Left ventricle myocardium inferior (tissue), 1 donor: ENCODE measurements around the gene HCN3. TPM values are rescaled to one million over a fixed set of nuclear protein-coding genes. Genes with fewer than 3 reads are reported as not detected.
"Not testable (repeated sequence)": the region's sequence is repeated elsewhere in the genome, so short reads cannot be mapped to it uniquely, and the experiment has no call there.

Experiments used
- DNase-seq: peaks from one replicate; pipeline ENCODE4 v3.0.0-alpha.2; 2020
- H3K27ac ChIP-seq: fragments of 200-600 bp; replicated peaks from 2 replicates; pipeline ENCODE4 v1.8.0; 2021
- H3K27me3 ChIP-seq: fragments of 200-600 bp; 2 replicates; pipeline ENCODE4 v1.8.0; 2021; ENCODE audit warnings: low read depth
- H3K36me3 ChIP-seq: fragments of 200-600 bp; 2 replicates; pipeline ENCODE4 v1.8.0; 2021
- H3K4me1 ChIP-seq: fragments of 200-600 bp; 2 replicates; pipeline ENCODE4 v1.8.0; 2021
- H3K4me3 ChIP-seq: fragments of 200-600 bp; 2 replicates; pipeline ENCODE4 v1.8.0; 2021; ENCODE audit warnings: mild to moderate bottlenecking, moderate library complexity
- H3K9me3 ChIP-seq: fragments of 200-600 bp; replicated peaks from 2 replicates; pipeline ENCODE4 v1.8.0; 2021
- intact Hi-C: fragments of 100-400 bp; cut with micrococcal nuclease; formaldehyde crosslinking; loops from one replicate; pipeline ENCODE4 v1.11.0; 2022
- total RNA-seq: library from RNA; stranded (reverse); fragmentation: NEBNext Ultra II Directional; extraction: Animal tissue kit (Norgen Biotek cat#: 25700); gene quantifications from one replicate; pipeline ENCODE4 v1.2.1, GENCODE V29; 2021
- TF ChIP-seq, protein P1 (sequence below): fragments of 200-600 bp; IDR thresholded peaks from 2 replicates; pipeline ENCODE4 v1.8.0; 2021; ENCODE audit warnings: antibody characterized with exemption, mild to moderate bottlenecking, borderline replicate concordance
- donor health status: DM: no; HTN: yes; CAD: no; lungs with severe emphysema.

Gene HCN3
- total RNA-seq, 1 donor from 2014 or later, result 1.2 TPM

- intact Hi-C loops, result no loop called here
- Histone ChIP-seq H3K4me3 (no peak overlapping the region), H3K4me1 (peaks cover 21% of the 10 kb centered on the region), H3K27ac (no peak overlapping the region), H3K9me3 (no peaks in the 10 kb centered on the region), H3K36me3 (peaks cover 56% of the 10 kb centered on the region), H3K27me3 (no peaks in the 10 kb centered on the region)
- no peak for DNase-seq
- TF ChIP-seq, protein P1, sequence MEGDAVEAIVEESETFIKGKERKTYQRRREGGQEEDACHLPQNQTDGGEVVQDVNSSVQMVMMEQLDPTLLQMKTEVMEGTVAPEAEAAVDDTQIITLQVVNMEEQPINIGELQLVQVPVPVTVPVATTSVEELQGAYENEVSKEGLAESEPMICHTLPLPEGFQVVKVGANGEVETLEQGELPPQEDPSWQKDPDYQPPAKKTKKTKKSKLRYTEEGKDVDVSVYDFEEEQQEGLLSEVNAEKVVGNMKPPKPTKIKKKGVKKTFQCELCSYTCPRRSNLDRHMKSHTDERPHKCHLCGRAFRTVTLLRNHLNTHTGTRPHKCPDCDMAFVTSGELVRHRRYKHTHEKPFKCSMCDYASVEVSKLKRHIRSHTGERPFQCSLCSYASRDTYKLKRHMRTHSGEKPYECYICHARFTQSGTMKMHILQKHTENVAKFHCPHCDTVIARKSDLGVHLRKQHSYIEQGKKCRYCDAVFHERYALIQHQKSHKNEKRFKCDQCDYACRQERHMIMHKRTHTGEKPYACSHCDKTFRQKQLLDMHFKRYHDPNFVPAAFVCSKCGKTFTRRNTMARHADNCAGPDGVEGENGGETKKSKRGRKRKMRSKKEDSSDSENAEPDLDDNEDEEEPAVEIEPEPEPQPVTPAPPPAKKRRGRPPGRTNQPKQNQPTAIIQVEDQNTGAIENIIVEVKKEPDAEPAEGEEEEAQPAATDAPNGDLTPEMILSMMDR, result no peak
Observed at GRCh38 chr1:155327981-155328380, 50.7 kb downstream of the HCN3 start.

GRCh38 chr1:155328856-155329255 is 51.6 kb downstream of the HCN3 start:
- H3K9me3 ChIP-seq, DNase-seq, H3K27me3 ChIP-seq, H3K27ac ChIP-seq, intact Hi-C loops, H3K4me3 ChIP-seq: not testable (repeated sequence)
- Histone ChIP-seq H3K4me1 (peaks cover 14% of the 10 kb centered on the region), H3K36me3 (peaks cover 60% of the 10 kb centered on the region)

GRCh38 chr1:155329980-155330598 is 52.8 kb downstream of the HCN3 start:
- intact Hi-C loops, result no loop called here
- Histone ChIP-seq H3K4me3 (no peak overlapping the region), H3K27me3 (no peaks in the 10 kb centered on the region), H3K4me1 (peaks cover 6% of the 10 kb centered on the region), H3K27ac (no peak overlapping the region), H3K9me3 (no peaks in the 10 kb centered on the region), H3K36me3 (peaks cover 69% of the 10 kb centered on the region)
- no peak for DNase-seq
- TF ChIP-seq, protein P1, result no peak

DNA sequence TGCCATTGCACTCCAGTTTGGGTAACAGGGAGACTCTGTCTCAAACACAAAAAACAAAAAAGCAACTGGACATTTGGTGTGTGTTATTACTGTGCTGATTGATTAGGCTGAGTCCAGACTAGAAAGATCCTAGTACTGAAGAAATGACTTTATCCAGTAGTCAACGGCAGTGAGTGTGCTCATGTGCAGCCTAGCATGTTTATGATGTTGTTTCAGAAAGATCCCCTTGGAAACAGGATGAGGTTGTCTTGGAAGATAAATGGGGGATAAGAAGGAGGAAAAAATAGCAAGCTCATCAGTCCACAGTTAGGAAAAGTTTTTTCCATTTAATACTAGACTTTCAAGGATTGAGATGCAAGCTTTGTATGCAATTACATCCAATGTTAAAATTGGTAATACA is 57.7 kb downstream of the HCN3 start:
- intact Hi-C loops, result no loop called here
- TF ChIP-seq, protein P1, result no peak
- no peaks in the 10 kb centered on the region for H3K27me3 ChIP-seq
- H3K9me3 ChIP-seq, result no peaks in the 10 kb centered on the region
- no peaks in the 10 kb centered on the region for H3K4me1 ChIP-seq
- peaks cover 82% of the 10 kb centered on the region for H3K36me3 ChIP-seq
- H3K27ac ChIP-seq, result no peak overlapping the region
- no peak overlapping the region for H3K4me3 ChIP-seq
- no peak for DNase-seq

Other genes starting within 250 kb of the HCN3 start
- not detected for gene DCST2, start 243.7 kb upstream of the HCN3 start, total RNA-seq
- gene DCST1, start 243.6 kb upstream of the HCN3 start, total RNA-seq, result not detected
- 82.1 TPM for gene ADAM15, start 226.1 kb upstream of the HCN3 start, total RNA-seq
- gene EFNA4, start 213.7 kb upstream of the HCN3 start, total RNA-seq, result 1.7 TPM
- 0.71 TPM for gene EFNA3, start 198.6 kb upstream of the HCN3 start, total RNA-seq
- 42.9 TPM for gene EFNA1, start 149.6 kb upstream of the HCN3 start, total RNA-seq
- 8.2 TPM for gene SLC50A1, start 141.6 kb upstream of the HCN3 start, total RNA-seq
- gene DPM3, start 136.9 kb upstream of the HCN3 start, total RNA-seq, result 54.5 TPM
- 113 TPM for gene KRTCAP2, start 104.2 kb upstream of the HCN3 start, total RNA-seq
- gene TRIM46, start 103.6 kb upstream of the HCN3 start, total RNA-seq, result 0.11 TPM
- gene THBS3, start 69.6 kb upstream of the HCN3 start, total RNA-seq, result 7.2 TPM
- 18.0 TPM for gene MTX1, start 68.8 kb upstream of the HCN3 start, total RNA-seq
- 13.9 TPM for gene ENTREP3, start 22.0 kb upstream of the HCN3 start, total RNA-seq
- 57.1 TPM for gene SCAMP3, start 15.1 kb upstream of the HCN3 start, total RNA-seq
- gene CLK2, start 4.0 kb upstream of the HCN3 start, total RNA-seq, result 18.1 TPM
- gene PKLR, start 24.0 kb downstream of the HCN3 start, total RNA-seq, result not detected
- 75.0 TPM for gene FDPS, start 31.4 kb downstream of the HCN3 start, total RNA-seq
- 18.0 TPM for gene RUSC1, start 43.4 kb downstream of the HCN3 start, total RNA-seq